ENCODE data around the gene GNAQ.
"Not testable (repeated sequence)": the region's sequence is repeated elsewhere in the genome, so short reads cannot be mapped to it uniquely, and the experiment has no call there.

GNAQ gene

GRCh38 chr9:77864211-77864889, 167.3 kb downstream of the GNAQ start:
- POLR2A ChIA-PET = no interaction called here
- CTCF ChIA-PET = interaction anchor here (1.2 to 1.8 kb wide), 3 partner anchors 9 to 255 kb away, joined by 3 to 7 read pairs (median 5); no protein-coding TSS in a partner anchor
- peak; percentile 12 for DNase-seq (ENCODE audit: extremely low spot score)
- TF ChIP-seq, protein P1, sequence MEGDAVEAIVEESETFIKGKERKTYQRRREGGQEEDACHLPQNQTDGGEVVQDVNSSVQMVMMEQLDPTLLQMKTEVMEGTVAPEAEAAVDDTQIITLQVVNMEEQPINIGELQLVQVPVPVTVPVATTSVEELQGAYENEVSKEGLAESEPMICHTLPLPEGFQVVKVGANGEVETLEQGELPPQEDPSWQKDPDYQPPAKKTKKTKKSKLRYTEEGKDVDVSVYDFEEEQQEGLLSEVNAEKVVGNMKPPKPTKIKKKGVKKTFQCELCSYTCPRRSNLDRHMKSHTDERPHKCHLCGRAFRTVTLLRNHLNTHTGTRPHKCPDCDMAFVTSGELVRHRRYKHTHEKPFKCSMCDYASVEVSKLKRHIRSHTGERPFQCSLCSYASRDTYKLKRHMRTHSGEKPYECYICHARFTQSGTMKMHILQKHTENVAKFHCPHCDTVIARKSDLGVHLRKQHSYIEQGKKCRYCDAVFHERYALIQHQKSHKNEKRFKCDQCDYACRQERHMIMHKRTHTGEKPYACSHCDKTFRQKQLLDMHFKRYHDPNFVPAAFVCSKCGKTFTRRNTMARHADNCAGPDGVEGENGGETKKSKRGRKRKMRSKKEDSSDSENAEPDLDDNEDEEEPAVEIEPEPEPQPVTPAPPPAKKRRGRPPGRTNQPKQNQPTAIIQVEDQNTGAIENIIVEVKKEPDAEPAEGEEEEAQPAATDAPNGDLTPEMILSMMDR (IDR thresholded peaks at IDR 0.05; ENCODE audit: control extremely low read depth, extremely low read depth, low read depth, missing control alignments) = peak; percentile 9

- POLR2A ChIA-PET; CTCF ChIA-PET; DNase-seq (ENCODE audit: extremely low spot score): not testable (repeated sequence)
Observed at GRCh38 chr9:77863638-77864037, 168.0 kb downstream of the GNAQ start.

DNA sequence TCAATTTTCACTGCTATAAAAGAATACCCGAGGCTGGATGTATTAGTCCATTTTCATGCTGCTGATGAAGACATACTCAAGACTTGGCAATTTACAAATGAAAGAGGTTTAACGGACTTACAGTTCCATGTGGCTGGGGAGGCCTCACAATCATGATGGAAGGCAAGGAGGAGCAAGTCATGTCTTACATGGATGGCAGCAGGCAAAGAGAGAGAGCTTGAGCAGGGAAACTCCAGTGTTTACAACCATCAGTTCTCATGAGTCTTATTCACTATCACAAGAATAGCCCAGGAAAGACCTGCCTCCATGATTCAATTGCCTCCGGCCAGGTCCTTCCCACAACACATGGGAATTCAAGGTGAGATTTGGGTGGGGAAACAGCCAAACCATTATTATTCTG, 170.7 kb downstream of the GNAQ start:
- DNase-seq (ENCODE audit: extremely low spot score); POLR2A ChIA-PET: not testable (repeated sequence)
- CTCF ChIA-PET = interaction anchor here (2.9 kb wide), 1 partner anchor 174 kb away, joined by 10 read pairs; no protein-coding TSS in a partner anchor

DNA sequence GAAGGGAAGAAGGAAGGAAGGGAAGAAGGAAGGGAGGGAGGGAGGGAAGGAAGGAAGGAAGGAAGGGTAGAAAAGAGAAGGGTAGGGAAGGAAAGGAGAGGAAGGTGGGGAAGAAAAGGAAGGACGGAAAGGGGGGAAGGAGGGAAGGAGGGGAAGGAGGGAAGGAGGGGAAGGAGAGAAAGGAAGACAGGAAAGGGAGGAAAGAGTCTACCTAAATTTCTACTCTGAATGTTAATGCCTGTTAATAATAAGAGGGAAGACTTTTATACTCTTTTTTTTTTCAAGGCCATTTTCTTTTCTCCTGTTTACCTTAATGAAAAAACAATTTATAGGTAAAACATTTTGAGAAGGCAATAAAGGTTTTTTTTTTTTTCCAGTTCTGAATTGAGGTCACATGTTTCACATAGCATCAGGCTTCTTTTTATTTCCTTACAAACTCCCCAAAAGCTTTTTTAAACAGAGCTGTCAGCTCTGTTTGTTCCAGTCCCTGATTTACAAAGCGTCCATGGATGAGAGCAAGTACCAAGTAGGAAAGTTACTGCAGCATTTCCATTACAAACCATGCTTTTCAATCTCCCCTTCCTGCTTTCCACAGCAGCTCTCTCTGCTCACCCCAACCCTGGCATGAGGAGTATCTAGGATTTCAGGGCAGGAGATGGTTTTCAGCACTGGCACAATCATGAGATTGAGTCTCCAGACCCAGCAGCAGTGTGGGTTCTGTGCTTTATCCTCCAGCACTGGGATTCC, 173.9 kb downstream of the GNAQ start:
- ChIA-PET CTCF (interaction anchor here (0.7 kb wide), 1 partner anchor 401 kb away, joined by 3 read pairs; no protein-coding TSS in a partner anchor), POLR2A (no interaction called here)
- TF ChIP-seq, protein P1 (IDR thresholded peaks at IDR 0.05; ENCODE audit: control extremely low read depth, extremely low read depth, low read depth, missing control alignments) = no peak
- DNase-seq (ENCODE audit: extremely low spot score) = no peak

GRCh38 chr9:77856615-77857014, 175.0 kb downstream of the GNAQ start:
- ChIA-PET POLR2A (no interaction called here), CTCF (interaction anchor here (0.7 to 2.6 kb wide), 2 partner anchors 9 to 400 kb away, joined by 3 to 7 read pairs; no protein-coding TSS in a partner anchor)
- DNase-seq (ENCODE audit: extremely low spot score) = no peak
- TF ChIP-seq, protein P1 (IDR thresholded peaks at IDR 0.05; ENCODE audit: control extremely low read depth, extremely low read depth, low read depth, missing control alignments) = no peak

DNA sequence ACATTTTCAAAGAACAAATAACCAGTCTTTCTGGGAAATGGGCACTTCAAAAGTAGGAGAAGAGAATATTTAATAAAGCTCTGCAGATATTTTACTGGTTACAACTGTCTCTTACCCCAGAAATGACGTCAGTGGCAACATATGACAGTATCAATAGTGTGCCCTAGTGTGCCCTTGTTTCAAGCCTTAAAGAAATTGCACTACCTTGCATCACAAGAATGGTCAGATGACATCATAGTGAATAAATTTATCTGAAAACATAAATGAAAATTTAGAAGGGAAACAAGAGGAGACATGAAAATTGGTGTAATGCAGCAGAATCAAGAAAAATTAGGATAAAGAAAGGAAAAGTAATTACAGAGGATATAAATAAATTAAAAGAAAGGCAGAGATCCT, 176.7 kb downstream of the GNAQ start:
- POLR2A ChIA-PET = no interaction called here
- TF ChIP-seq, protein P1 (IDR thresholded peaks at IDR 0.05; ENCODE audit: control extremely low read depth, extremely low read depth, low read depth, missing control alignments) = no peak
- no peak for DNase-seq (ENCODE audit: extremely low spot score)
- CTCF ChIA-PET = interaction anchor here (0.9 to 2.6 kb wide), 5 partner anchors 10 to 515 kb away, joined by 3 to 7 read pairs (median 3); no protein-coding TSS in a partner anchor

DNA sequence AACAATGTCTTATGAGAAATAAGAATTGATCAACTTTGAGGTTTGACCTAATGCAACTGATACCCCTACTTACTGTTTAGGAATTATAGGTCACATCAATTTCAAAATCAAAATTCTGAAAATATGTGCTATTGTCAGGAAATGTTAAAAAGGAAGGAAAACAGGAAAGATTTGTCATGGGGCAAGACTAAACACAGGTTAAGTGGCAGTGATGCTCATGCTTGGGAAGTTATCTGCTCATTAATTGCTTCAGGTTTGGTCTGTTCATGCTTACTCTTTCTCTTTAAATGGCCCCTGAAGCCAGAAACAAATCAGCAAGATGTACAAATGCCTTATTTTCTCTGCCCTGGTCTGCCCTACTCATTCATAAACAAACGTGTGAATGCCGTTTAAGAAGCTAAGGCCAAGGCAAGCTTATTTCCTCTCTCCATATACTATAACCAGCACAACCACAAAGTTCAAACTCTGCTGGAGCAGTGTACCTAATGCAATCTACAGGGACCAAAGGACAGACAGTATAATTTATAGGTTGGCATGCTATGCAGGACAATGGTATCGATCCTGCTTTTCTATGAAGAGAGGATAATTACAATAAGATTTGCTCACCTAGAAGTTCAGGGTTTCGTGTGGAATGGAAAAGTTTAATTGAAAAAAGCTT, 177.2 kb downstream of the GNAQ start:
- TF ChIP-seq, protein P1 (IDR thresholded peaks at IDR 0.05; ENCODE audit: control extremely low read depth, extremely low read depth, low read depth, missing control alignments) = no peak
- ChIA-PET POLR2A (no interaction called here), CTCF (interaction anchor here (1.2 to 2.6 kb wide), 3 partner anchors 11 to 34 kb away, joined by 3 to 7 read pairs (median 3); no protein-coding TSS in a partner anchor)
- DNase-seq (ENCODE audit: extremely low spot score) = no peak

Data from GM10248 (cell line).